HepG2 (cell line): ENCODE results near the gene RCC1. TPM values are rescaled to one million over a fixed set of nuclear protein-coding genes. Genes with fewer than 3 reads are reported as not detected.
A peak's percentile ranks its signal among the peaks of the same experiment; 100 is the strongest.

Source experiments
- AGO2 ChIP-seq: fragments of 200-400 bp; formaldehyde crosslinking; optimal IDR thresholded peaks from 2 replicates; pipeline ENCODE3; 2017; ENCODE audit warnings: mild to moderate bottlenecking, low read depth, low read length, moderate library complexity
- AKAP8 ChIP-seq: sonication (generic); formaldehyde crosslinking; IDR thresholded peaks from 2 replicates; pipeline ENCODE4 v1.5.1; 2020; ENCODE audit warnings: mild to moderate bottlenecking, missing genetic modification reagents
- ASH2L ChIP-seq: fragments of 300-600, 200-600 bp; sonication (generic); IDR thresholded peaks from 2 replicates; pipeline ENCODE4 v1.7.0; 2017; ENCODE audit warnings: low read depth, mild to moderate bottlenecking, moderate library complexity, mixed read lengths, low read length; ENCODE audit not compliant: insufficient read length
- GFI1 ChIP-seq: sonication (generic); formaldehyde crosslinking; IDR thresholded peaks from 2 replicates; pipeline ENCODE4 v1.5.0; 2020; ENCODE audit warnings: missing genetic modification reagents, mild to moderate bottlenecking, borderline replicate concordance
- HDAC6 ChIP-seq: fragments of 200-600 bp; sonication (generic); IDR thresholded peaks from 2 replicates; pipeline ENCODE4 v1.7.0; 2017; ENCODE audit warnings: mild to moderate bottlenecking, antibody characterized with exemption, low read length, low read depth
- HOXA5 ChIP-seq: sonication (generic); formaldehyde crosslinking; IDR thresholded peaks from 2 replicates; pipeline ENCODE4 v1.4.0; 2020; ENCODE audit warnings: missing genetic modification reagents
- IKZF1 ChIP-seq: fragments of 450-650 bp; IDR thresholded peaks from 2 replicates; pipeline ENCODE4 v1.7.1; 2016
- IRF9 ChIP-seq: sonication (generic); formaldehyde crosslinking; IDR thresholded peaks from 2 replicates; pipeline ENCODE4 v1.8.0; 2022; ENCODE audit warnings: missing genetic modification reagents, mild to moderate bottlenecking, borderline replicate concordance
- MAZ ChIP-seq, 2 experiments: sonication (generic) in 1 of 2; formaldehyde crosslinking in 1 of 2; IDR thresholded peaks; 2 replicates each; pipeline versions ENCODE4 v1.5.0 to v1.6.1; 2012 to 2020; ENCODE audit warnings: low read depth in 2 of 2, mild to moderate bottlenecking in 2 of 2, borderline replicate concordance in 1 of 2, improper control_type of control experiment in 1 of 2, low read length in 1 of 2, missing genetic modification reagents in 1 of 2, moderate library complexity in 1 of 2
- NR2F6 ChIP-seq, 2 experiments: IDR thresholded peaks; 2 replicates each; pipeline ENCODE4 v1.6.1; 2016; ENCODE audit warnings: antibody characterized with exemption in 1 of 2, mild to moderate bottlenecking in 1 of 2
- RBFOX2 ChIP-seq: fragments of 200-400 bp; formaldehyde crosslinking; IDR thresholded peaks from 2 replicates; pipeline ENCODE4 v1.6.1; 2017; ENCODE audit warnings: low read depth, mild to moderate bottlenecking, low read length
- RCOR2 ChIP-seq: IDR thresholded peaks from 2 replicates; pipeline ENCODE4 v1.6.1; 2016; ENCODE audit warnings: missing biosample characterization, missing genetic modification reagents
- SETDB1 ChIP-seq: sonication (generic); formaldehyde crosslinking; IDR thresholded peaks from 2 replicates; pipeline ENCODE4 v1.5.1; 2020; ENCODE audit warnings: missing genetic modification reagents, mild to moderate bottlenecking, borderline replicate concordance
- SP1 ChIP-seq, 2 experiments: fragments of 450-650 bp in 1 of 2; sonication (generic) in 1 of 2; formaldehyde crosslinking in 1 of 2; IDR thresholded peaks; 2 replicates each; pipeline versions ENCODE4 v1.4.0 to v1.6.1; 2016 to 2020; ENCODE audit warnings: missing genetic modification reagents in 1 of 2
- SP5 ChIP-seq: IDR thresholded peaks from 2 replicates; pipeline ENCODE4 v1.6.1; 2016; ENCODE audit warnings: low read depth, borderline replicate concordance
- TOE1 ChIP-seq: sonication (generic); formaldehyde crosslinking; IDR thresholded peaks from 2 replicates; pipeline ENCODE4 v1.4.0; 2020; ENCODE audit warnings: mild to moderate bottlenecking, missing genetic modification reagents
- ZBTB2 ChIP-seq: sonication (generic); formaldehyde crosslinking; IDR thresholded peaks from 2 replicates; pipeline ENCODE4 v1.8.0; 2022; ENCODE audit warnings: low read depth, missing genetic modification reagents
- ZNF160 ChIP-seq: sonication (generic); formaldehyde crosslinking; IDR thresholded peaks from 2 replicates; pipeline ENCODE4 v1.8.0; 2022; ENCODE audit warnings: mild to moderate bottlenecking, inconsistent platforms, missing genetic modification reagents
- ZNF225 ChIP-seq: sonication (generic); formaldehyde crosslinking; IDR thresholded peaks from 2 replicates; pipeline ENCODE4 v1.4.0; 2020; ENCODE audit warnings: mild to moderate bottlenecking, missing genetic modification reagents
- ZNF430 ChIP-seq: sonication (generic); formaldehyde crosslinking; IDR thresholded peaks from 2 replicates; pipeline ENCODE4 v1.9.0; 2021; ENCODE audit warnings: mild to moderate bottlenecking, missing genetic modification reagents
- ZNF569 ChIP-seq: sonication (generic); formaldehyde crosslinking; IDR thresholded peaks from 2 replicates; pipeline ENCODE4 v1.5.0; 2020; ENCODE audit warnings: mild to moderate bottlenecking, missing genetic modification reagents, moderate library complexity, borderline replicate concordance
- ZNF749 ChIP-seq: sonication (generic); formaldehyde crosslinking; IDR thresholded peaks from 2 replicates; pipeline ENCODE4 v1.8.0; 2022; ENCODE audit warnings: mild to moderate bottlenecking, missing genetic modification reagents, moderate library complexity, borderline replicate concordance
- polyA plus RNA-seq, 8 experiments: library from polyadenylated mRNA; depleted of rRNA in 3 of 8; stranded (reverse) in 7 of 8; unstranded in 1 of 8; fragments of >200 nt; fragmentation: Illumina TruSeq in 4 of 8; extraction: Trizol in 4 of 8; gene quantifications; 2 replicates each; pipeline versions ENCODE4 v1.2.1 to v1.2.3, GENCODE V29; 2011 to 2016; ENCODE audit warnings: low read depth in 4 of 8, missing spikeins in 1 of 8, mixed read lengths in 1 of 8; ENCODE audit not compliant: insufficient read depth in 1 of 8
- total RNA-seq, 5 experiments: library from RNA; depleted of rRNA; stranded (reverse); fragments of >200 nt; fragmentation: Illumina TruSeq; extraction: Trizol; gene quantifications; 2 replicates each; pipeline ENCODE4 v1.2.3, GENCODE V29; 2016; ENCODE audit warnings: low read depth in 1 of 5
- TF ChIP-seq, protein P1 (sequence below): fragments of 450-650 bp; IDR thresholded peaks from 2 replicates; pipeline ENCODE4 v1.6.1; 2017

Gene RCC1
- total and polyA plus RNA-seq, 2 of the 13 experiments (the other 11 are each of a cell fraction or from before 2014, with no cell fraction given) = 47.2 to 80.8 TPM

GRCh38 chr1:28510970-28511440 lies 5.2 kb downstream of the RCC1 start (continued):
- TF ChIP-seq RBFOX2 (peak; percentile 88), AKAP8 (CRISPR knock-in tag) (no peak; the same call in 1 of the 2 replicates), SETDB1 (no peak), IRF9 (CRISPR knock-in tag) (no peak), RCOR2 (CRISPR knock-in tag) (no peak), ZNF225 (CRISPR knock-in tag) (no peak), TOE1 (CRISPR knock-in tag) (no peak), HOXA5 (CRISPR knock-in tag) (0 out of 2 replicates have a peak, but pooled peaks have one; percentile 11), AGO2 (peak; percentile 92), ZBTB2 (CRISPR knock-in tag) (no peak), ZNF749 (CRISPR knock-in tag) (no peak), SP1 (IDR thresholded peaks at IDR 0.05) (no peak), SP1 (CRISPR knock-in tag; IDR thresholded peaks at IDR 0.05) (no peak), IKZF1 (no peak), NR2F6 (IDR thresholded peaks at IDR 0.05) (no peak), NR2F6 (CRISPR knock-in tag; IDR thresholded peaks at IDR 0.05) (no peak), SP5 (no peak), ASH2L (no peak), ZNF160 (CRISPR knock-in tag) (no peak), MAZ (IDR thresholded peaks at IDR 0.05; ENCODE audit: borderline replicate concordance, low read depth, low read length) (no peak), MAZ (CRISPR knock-in tag; IDR thresholded peaks at IDR 0.05; ENCODE audit: low read depth) (peak; percentile 19; the same call in 1 of the 2 replicates), ZNF569 (CRISPR knock-in tag) (no peak), ZNF430 (CRISPR knock-in tag) (no peak), GFI1 (no peak), HDAC6 (no peak)
- TF ChIP-seq, protein P1, sequence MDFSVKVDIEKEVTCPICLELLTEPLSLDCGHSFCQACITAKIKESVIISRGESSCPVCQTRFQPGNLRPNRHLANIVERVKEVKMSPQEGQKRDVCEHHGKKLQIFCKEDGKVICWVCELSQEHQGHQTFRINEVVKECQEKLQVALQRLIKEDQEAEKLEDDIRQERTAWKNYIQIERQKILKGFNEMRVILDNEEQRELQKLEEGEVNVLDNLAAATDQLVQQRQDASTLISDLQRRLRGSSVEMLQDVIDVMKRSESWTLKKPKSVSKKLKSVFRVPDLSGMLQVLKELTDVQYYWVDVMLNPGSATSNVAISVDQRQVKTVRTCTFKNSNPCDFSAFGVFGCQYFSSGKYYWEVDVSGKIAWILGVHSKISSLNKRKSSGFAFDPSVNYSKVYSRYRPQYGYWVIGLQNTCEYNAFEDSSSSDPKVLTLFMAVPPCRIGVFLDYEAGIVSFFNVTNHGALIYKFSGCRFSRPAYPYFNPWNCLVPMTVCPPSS = no peak
